HG03571 (cell line): ENCODE data around the gene DIP2B.
"Not testable (repeated sequence)": the region's sequence is repeated elsewhere in the genome, so short reads cannot be mapped to it uniquely, and the experiment has no call there.

ENCODE experiments used
- ATAC-seq: cut with Tn5 transposase; IDR thresholded peaks from one replicate; pipeline ENCODE4 v1.9.1; 2021; ENCODE audit not compliant: unreplicated experiment

Gene DIP2B

GRCh38 chr12:50520416-50521207, 15.8 kb downstream of the DIP2B start:
- ATAC-seq = no peak

DNA sequence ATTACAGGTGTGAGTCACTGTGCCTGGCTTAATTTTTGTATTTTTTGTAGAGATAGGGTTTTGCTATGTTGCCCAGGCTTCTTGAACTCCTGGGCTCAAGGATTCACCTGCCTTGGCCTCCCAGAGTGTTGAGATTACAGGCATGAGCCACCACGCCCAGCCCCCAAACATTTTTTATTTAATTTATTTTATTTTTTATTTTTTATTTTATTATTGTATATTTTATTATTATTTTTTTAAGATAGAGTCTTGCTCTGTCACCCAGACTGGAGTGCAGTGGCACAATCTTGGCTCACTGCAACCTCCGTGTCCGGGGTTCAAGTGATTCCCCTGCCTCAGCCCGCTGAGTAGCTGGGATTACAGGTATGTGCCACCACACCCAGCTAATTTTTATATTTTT, 17.0 kb downstream of the DIP2B start:
- not testable (repeated sequence) for ATAC-seq

DNA sequence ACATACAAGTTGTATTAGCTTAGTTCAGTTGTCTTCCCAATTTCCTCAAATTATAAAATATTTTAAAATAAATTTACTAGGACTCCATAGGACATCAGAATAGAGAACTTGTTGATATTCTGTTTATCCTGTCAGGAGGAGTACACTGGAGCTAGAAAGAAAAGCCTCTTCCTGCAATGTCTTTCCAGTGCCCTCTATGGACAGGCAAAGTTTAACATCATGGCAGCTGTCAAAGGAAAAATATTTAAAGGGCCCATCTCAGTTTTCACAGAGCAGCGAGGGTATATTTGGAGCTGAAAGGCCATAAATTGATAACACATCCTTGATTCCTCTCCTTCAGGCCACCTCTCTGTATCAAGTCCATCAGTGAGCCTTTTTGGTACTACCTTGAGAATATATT, 19.0 kb downstream of the DIP2B start:
- no peak for ATAC-seq

DNA sequence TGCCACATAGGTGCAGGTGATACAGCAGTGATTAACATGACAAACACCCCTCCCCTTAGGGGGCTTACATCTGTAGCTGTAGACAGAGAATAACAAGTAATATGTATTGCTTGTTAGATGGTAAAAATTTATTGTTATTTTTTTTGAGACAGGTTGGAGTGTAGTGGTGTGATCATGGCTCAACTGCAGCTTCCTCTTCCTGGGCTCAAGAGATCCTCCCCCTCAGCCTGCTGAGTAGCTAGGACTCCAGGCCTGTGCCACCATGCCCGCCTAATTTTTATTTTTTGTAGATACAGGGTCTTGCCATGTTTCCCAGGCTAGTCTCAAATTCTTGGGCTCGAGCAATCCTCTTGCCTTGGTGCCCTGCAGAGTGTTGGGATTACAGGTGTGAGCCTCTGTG, 19.8 kb downstream of the DIP2B start:
- ATAC-seq = no peak

GRCh38 chr12:50525422-50525821, 20.6 kb downstream of the DIP2B start:
- no peak for ATAC-seq

- ATAC-seq = no peak
These were observed 22.6 kb downstream of the DIP2B start for GRCh38 chr12:50527359-50527726.

DNA sequence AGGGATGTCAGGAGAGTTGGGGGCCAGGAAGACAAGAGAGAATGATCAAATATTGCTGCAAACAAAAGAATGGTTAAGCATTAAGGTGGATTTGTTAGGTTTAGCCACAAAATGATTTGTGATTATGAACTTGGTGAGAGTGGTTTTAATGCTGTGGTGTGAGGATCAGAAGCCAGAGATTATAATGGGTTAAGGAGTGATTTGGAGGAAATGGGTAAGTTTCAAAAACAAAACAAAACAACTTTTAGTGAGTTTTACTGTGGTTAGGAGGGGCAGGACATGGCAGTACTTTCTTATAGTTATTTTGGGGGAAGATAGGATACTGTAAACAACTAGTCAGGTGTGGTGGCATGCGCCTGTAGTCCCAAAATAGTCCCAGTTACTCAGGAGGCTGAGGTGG, 24.0 kb downstream of the DIP2B start:
- ATAC-seq = no peak

DNA sequence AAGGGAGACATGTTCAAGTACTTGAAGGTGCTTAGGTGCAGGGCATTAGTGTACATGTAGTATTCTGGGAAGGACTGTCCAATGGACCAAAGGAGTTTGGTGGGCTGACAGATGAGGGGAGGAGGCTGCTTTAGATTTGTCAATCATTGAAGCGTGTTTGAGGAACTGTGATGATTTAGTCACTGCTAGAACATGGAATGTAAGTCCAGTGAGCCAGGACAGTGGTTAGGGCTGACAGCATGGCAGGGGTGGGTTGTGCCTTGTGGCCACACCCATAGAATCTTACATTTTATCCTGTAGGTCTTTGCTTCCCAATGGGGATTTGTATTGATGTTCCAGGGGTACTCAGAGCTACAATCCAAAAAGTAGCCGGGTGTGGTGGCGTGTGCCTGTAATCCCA, 24.6 kb downstream of the DIP2B start:
- ATAC-seq = no peak

DNA sequence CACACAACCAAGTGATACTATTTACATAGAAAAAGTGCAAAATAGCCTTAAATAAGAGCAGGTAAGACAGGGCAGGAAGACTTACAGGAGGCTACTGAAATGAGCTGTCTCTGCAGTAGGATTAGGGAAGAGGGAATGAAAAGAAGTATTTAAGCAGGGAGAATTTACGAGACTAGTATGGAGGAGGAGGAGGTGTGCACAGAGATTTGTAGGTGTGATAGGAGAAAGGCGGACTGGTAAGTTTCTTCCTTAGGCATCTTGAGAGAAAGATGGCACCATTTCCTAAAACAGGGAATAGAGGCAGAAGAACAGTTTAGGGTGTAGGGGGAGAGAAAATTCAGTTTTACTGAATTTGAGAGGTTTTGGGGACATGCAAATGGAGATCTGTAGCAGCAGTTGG, 25.7 kb downstream of the DIP2B start:
- no peak for ATAC-seq

- ATAC-seq = peak; percentile 2
These were observed 28.4 kb downstream of the DIP2B start for GRCh38 chr12:50533203-50533584.

GRCh38 chr12:50533971-50534370, 29.2 kb downstream of the DIP2B start:
- ATAC-seq = no peak

GRCh38 chr12:50536831-50537537, 32.2 kb downstream of the DIP2B start:
- no peak for ATAC-seq

DNA sequence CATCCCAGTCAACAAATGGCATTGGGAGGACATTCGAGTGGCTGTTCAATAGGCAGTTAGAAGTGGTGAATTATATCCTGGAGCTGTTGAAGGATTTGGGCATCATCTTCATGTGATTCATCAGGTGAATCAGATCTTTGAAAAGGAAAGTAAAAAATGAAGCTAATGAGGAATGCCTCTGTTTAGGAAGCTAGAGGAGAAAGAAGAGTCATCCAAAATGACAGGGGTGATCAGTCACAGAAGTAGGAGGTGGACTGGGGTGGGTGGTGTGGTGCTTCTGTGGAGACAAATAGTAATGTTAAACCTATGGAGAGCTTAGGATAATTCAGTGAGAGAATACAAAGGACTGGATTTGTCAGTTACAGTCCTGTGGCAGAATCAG, 32.7 kb downstream of the DIP2B start:
- no peak for ATAC-seq

DNA sequence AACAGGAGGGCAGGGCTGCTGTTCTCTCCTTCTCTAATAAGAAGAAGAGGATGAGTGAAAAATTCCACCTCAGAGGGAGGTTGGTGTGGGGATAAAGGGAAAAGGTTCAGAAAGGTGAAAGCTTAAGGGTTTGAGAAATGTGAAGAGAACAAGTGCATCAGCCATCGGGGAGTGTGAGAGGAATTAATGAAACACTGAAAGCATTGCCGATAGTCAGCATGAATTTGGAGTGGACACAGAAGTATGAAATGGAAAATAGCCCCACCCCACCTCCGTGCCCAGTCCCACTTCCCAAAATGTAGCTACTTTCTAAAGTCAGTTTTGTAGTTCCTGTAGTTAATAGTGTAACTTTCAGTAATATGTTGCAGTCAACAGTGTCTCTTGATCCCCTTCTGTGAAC, 33.4 kb downstream of the DIP2B start:
- ATAC-seq = no peak

- no peak for ATAC-seq
These were observed 36.4 kb downstream of the DIP2B start for GRCh38 chr12:50541139-50541538.

DNA sequence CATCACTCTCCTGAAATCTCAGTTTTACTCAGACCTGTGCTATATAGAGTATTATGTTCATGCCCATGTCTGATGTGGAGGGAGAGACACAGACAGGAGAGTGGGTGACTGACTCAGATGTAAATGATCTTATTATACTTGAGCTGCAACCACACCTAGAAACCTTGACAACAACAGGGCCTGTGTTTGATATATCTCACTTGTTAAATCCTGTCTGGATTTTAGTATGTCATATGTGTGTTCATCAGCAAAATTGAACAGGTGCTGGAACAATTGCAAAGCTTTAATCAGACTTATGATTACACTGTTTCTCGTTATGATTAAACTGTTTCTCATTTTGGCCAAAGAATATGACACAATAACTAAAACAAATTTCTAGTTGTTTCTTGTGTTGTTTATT, 37.7 kb downstream of the DIP2B start:
- ATAC-seq = no peak

- ATAC-seq = not testable (repeated sequence)
These were observed 38.4 kb downstream of the DIP2B start for GRCh38 chr12:50543188-50543587.

DNA sequence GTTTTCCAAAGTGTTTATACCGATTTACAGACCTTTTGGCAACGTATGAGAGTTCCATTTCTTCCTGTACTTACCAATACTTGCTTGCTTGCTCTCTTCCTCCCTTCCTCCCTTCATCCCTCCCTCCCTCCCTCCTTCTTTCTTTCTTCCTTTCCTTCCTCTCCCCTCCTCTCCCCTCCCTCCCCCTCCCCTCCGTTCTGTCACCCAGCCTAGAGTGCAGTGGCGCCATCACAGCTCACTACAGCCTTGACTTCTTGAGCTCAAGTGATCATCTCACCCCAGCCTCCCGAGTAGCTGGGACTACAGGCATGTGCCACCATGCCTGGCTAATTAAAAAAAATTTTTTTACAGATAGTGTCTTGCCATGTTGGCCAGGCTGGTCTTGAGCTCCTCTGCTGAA, 40.4 kb downstream of the DIP2B start:
- no peak for ATAC-seq

DNA sequence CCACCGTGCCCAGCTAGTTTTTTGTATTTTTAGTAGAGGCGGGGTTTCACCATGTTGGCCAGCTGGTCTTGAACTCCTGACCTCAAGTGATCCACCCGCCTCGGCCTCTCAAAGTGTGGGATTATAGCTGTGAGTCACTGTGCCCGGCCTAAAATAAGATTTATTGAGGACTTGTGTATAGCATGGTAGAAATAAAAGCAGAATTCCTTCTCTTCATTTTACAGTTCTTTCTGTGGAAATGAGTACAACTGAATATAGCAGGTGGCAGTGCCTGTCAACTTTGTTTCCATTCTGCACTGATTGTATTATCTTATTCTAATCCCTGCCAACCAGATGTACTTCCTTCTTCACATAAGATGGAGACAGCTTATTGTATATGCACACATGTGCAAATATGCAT, 41.0 kb downstream of the DIP2B start:
- no peak for ATAC-seq

DNA sequence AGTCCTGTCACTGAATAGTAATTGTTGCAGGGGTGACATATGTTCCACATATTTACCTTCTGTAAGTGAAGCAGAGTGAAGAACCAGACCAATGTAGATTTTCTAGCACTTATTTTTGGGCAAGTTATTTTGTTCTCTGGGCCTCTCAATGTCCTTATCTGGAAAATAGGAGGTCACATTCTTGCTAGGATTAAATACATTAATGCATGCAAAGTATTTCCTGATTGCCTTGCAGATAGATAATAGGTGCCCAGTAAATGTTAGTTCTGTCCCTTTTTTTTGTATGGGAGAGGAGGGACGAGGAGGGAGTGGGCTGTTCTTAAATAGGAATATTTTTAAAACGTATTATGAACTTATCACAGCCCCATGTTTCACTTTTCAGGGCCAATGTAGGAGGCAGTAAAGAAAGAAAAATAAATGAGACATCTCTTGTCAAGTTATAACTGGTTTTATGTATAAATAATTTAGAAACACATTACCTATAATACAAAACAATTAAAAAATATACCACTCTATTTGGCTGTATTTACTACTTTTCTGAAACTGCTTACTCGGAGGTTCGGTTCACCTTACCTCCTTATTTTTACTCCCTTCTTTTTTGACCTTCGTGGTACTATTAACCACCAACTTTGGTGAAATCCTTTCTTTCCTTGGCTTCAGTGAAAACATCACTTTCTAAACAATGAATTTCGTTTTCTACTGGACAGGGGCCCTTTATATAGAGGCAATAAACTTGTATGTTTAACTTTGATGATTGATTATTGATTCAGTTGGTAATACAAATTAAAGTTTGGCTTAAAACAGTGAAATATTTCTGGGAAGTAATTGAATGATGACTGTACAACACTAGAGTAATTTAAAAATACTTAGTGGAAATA, 41.9 kb downstream of the DIP2B start:
- no peak for ATAC-seq

DNA sequence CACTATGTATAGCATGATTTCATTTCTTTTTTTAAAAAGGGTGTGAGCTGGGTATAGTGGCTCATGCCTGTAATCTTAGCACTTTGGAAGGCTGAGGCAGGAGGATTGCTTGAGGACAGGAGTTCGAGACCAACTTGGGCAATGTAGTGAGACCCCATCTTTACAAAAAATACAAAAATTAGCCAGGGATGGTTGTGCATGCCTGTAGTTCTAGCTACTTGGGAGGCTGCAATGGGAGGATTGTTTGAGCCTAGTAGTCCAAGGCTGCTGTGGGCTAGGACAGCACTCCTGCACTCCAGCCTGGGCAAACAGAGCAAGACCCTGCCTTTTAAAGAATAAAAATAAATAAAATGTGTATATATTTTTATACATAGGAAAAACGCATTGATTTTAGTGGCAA, 43.0 kb downstream of the DIP2B start:
- no peak for ATAC-seq

DNA sequence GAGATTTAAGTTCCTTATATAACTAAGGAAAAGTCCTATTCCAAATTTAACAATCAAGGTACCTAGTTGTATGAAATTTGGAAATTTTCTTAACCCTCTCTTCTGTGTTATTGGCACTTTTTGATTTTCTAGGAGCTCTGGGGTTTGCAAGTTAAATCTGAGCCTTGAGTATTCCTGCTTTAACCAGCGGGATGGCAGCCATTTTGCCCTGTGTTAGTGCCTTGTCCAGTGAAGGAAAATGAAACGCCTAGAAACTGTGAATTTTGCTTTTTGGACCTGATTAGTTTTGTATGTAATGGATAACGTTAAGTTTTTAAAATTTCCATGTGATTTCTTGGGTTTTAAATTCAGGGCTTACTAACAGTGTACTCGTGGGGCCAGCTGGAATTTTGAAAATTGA, 45.1 kb downstream of the DIP2B start:
- ATAC-seq = no peak
